ENCODE data around the gene ROCK2.
"Not testable (repeated sequence)": the region's sequence is repeated elsewhere in the genome, so short reads cannot be mapped to it uniquely, and the experiment has no call there.

- TF ChIP-seq, protein P1, sequence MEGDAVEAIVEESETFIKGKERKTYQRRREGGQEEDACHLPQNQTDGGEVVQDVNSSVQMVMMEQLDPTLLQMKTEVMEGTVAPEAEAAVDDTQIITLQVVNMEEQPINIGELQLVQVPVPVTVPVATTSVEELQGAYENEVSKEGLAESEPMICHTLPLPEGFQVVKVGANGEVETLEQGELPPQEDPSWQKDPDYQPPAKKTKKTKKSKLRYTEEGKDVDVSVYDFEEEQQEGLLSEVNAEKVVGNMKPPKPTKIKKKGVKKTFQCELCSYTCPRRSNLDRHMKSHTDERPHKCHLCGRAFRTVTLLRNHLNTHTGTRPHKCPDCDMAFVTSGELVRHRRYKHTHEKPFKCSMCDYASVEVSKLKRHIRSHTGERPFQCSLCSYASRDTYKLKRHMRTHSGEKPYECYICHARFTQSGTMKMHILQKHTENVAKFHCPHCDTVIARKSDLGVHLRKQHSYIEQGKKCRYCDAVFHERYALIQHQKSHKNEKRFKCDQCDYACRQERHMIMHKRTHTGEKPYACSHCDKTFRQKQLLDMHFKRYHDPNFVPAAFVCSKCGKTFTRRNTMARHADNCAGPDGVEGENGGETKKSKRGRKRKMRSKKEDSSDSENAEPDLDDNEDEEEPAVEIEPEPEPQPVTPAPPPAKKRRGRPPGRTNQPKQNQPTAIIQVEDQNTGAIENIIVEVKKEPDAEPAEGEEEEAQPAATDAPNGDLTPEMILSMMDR (conservative IDR thresholded peaks at IDR 0.05) = not testable (repeated sequence)
- not testable (repeated sequence) for TF ChIP-seq ZFX (IDR thresholded peaks at IDR 0.05)
Measured at GRCh38 chr2:11231193-11231592, 113.2 kb downstream of the ROCK2 start.

Data from C4-2B (cell line).